GM19351 (cell line): ENCODE results near the gene RNF13.
"Not testable (repeated sequence)": the region's sequence is repeated elsewhere in the genome, so short reads cannot be mapped to it uniquely, and the experiment has no call there.

Experiments
- ATAC-seq: cut with Tn5 transposase; IDR thresholded peaks from one replicate; pipeline ENCODE4 v1.9.1; 2021; ENCODE audit warnings: mild to moderate bottlenecking, moderate library complexity; ENCODE audit not compliant: unreplicated experiment

RNF13 gene

DNA sequence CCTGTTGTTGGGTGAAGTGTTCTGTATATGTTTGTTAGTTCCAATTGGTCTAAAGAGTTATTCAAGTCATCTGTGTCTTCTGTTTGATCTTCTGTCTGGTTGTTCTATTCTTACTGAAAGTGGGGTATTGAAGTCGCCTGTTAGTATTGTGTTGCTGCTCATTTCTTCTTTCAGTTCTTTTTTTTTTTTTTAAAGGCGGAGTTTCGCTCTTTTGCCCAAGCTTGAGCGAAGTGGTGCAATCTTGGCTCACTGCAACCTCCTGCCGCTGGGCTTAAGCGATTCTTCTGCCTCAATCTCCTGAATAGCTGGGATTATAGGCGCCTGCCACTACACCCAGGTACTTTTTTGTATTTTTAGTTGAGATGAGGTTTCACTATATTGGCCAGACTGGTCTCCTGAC lies 134.2 kb downstream of the RNF13 start:
- ATAC-seq = no peak

- no peak for ATAC-seq
Measured at GRCh38 chr3:149949181-149949580, 136.2 kb downstream of the RNF13 start.

DNA sequence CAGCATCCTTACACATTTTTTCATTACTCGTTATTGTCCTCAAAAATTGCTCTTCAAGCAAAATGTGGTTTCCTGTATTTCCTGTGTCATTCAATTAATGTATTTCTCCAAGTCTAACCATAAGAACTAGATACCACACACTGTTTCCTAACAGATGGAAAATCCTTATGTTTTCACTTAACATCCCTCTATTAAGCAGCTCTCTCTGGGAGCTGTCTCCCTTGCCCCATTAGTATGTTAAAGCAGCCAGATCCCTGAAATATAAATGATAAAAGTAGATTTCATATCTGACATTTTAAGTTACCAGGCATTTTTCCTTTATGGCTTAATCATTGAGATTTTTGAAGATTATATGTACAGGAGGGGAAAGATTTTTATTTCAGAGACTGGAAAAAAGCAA lies 141.8 kb downstream of the RNF13 start:
- no peak for ATAC-seq

DNA sequence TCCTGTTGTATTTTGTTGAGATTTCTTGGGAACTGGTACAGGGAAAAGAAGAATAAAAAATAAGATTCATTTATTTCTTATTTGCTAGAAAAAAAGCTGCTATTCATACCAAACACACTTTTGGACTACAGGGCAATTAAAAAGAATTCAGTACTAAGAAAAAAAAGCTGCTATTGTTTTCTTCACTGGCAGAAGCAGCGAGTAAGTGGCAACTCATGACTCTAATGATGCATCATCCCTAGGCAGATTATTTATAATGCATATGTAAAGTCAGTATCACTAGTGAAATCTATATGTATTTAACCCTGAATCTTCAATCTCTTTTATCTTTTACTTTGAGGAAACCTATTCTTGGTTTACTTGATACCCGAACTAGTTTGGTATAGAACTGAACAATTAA lies 142.4 kb downstream of the RNF13 start:
- no peak for ATAC-seq

- ATAC-seq = no peak
Measured at GRCh38 chr3:149957361-149958125, 144.5 kb downstream of the RNF13 start.

DNA sequence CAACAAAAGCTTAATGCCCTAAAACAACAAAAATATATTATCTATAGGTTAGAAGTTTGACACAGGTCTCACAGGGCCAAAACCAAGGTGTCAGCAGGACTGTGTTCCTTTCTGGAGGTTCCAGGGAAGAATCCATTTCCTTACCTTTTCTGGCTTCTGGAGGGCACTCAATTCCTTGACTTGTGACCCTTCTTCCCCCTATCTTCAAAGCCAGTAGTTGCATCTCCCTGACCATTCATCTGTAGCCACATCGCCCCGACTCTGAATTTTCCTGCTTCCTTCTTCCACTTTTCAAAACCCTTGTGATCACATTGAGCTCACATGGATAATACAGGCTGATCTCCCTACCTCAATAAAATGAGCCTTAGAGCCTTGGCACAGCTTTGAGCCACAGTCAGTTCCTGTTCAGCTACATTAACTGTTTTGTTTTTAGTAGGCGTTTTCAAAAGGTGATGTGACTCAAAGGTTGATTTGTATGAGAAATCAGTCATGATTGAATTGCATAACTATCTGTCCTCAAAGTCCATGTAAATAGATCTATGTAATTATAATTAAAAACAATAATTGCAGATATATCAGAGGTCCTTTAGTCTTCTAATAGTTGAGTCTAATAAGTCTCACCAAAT lies 145.3 kb downstream of the RNF13 start:
- no peak for ATAC-seq

DNA sequence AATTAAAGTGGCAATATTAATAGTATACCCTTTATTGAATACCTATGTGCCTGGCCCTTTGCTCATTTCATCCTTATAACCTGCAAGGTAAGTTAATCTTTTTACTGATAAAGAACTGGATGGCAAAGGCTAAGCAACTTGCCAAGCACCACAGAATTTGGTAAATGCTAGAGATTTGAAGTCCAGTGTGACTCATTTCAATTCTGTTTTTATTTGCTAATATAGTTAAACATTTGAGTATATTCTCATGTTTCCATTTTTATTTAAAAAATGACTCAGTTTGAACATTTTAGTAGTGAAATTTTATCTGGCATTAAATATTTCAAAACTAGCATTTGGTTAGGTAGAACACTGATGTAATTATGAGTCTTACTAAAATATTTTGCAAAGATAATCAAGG lies 146.4 kb downstream of the RNF13 start:
- no peak for ATAC-seq

- ATAC-seq = no peak
Measured at GRCh38 chr3:149963485-149963884, 150.5 kb downstream of the RNF13 start.

GRCh38 chr3:149964291-149964690 lies 151.3 kb downstream of the RNF13 start:
- ATAC-seq = no peak

DNA sequence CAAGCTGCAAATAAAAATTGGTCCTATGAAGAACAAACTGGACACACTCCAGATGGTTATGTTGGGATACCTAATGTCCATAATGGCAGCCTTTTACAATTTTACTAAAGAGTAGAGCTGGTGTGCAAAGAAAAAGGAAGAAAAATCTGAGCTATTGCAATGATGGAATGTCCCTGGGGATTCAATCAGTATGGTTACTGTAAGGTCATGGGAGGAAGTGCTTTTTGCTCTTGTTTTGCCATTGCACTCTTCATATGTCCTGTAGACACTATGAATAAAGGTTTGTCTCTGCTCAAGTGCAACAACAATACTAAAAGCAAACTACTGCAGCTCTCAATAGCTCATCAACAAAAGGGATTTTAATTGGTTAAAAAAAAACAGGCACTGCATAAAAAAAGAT lies 152.3 kb downstream of the RNF13 start:
- no peak for ATAC-seq

- no peak for ATAC-seq
Measured at GRCh38 chr3:149967086-149967685, 154.2 kb downstream of the RNF13 start.

DNA sequence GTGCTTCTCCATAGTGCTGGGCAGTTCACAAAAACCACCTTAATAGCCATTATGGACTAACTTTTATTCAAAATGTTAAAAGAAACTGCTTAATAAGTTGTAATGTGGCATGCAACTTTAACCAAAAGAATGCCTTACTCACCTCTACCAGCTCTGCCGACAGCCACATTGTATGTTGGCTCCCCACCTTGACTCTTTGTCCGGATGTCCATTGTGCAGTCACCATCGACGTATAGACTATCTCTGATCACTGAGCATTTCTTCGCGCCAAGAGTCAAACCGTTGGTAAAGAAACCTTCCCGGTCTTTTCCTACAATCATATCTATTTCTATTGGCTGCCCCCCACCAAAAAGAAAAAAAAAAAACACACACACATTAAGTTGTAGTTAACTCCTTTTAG lies 155.2 kb downstream of the RNF13 start:
- no peak for ATAC-seq

GRCh38 chr3:149969110-149969939 lies 156.3 kb downstream of the RNF13 start:
- no peak for ATAC-seq

DNA sequence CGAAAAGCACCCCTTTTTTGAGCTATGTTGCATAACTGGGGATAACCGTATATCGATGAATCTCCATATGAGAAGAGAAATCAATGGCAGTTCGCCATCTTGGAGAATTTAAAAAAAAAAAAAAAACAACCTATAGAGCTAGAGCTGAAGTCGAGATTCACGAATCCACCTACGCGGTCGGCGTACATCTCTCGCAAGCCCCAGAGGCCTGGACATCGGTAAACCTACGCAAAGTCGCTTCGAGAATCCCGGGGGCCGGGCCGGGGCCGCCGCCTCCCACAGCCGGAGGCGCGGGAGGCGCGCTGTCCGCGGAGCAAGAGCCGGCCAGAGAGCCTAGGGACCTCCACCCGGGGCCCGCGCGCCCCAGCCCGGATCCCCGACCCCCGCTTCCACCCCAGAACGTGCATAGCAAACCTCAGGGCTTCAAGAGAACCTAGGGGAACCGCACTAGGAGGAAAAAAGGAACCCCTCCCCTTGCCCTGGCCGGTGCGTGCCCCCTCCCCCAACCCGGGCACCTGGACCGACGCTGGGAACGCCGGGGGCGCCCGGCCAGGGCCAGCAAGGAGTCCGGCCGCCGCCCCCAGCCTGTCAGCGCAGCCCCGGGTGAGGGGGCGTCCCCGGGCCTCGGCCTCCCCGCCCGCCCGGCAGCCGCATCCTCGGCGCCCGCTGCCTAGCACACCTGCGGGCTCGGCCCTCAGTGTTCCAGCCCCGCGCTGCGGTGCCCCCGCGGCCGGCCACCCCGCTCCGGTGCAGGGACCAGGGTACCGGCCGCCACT lies 157.1 kb downstream of the RNF13 start:
- peak; percentile 75 for ATAC-seq

- ATAC-seq = peak; percentile 39
Measured at GRCh38 chr3:149970716-149971402, 157.8 kb downstream of the RNF13 start, which contains the start of gene PFN2. Gene PFN2, minus strand, starts transcription at chr3:149970895. Its CDS starts 39 bp downstream, at chr3:149970856.

- ATAC-seq = peak; percentile 16
Measured at GRCh38 chr3:149971403-149972075, 158.5 kb downstream of the RNF13 start.

- ATAC-seq = no peak
Measured at GRCh38 chr3:149975919-149976318, 162.9 kb downstream of the RNF13 start.

- no peak for ATAC-seq
Measured at GRCh38 chr3:149977386-149977785, 164.4 kb downstream of the RNF13 start.

DNA sequence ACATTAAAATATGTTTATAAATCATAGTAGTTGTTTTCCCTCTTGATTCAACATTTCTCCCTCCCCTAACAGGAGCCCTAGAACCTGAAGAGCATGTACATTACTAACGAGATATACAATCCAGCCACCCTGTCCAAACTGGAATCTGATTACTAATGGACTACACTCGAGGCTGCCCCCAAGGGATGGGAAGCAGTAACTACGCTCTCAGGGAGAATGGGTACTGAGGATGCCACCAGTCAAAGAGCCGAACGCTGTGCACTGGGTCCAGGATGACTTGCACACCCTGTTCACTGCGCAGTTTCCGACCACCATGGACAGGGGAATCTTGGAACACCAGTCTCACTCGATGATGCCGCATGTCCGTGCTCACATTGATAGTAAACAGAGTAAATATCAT lies 169.0 kb downstream of the RNF13 start:
- not testable (repeated sequence) for ATAC-seq
